Gastroesophageal sphincter (tissue), 3 donors: ENCODE data around the gene TTC23.

ENCODE experiments used
- EP300 ChIP-seq: sonication (generic); formaldehyde crosslinking; IDR thresholded peaks from one replicate; pipeline ENCODE4 v1.6.1; 2017; ENCODE audit warnings: antibody characterized with exemption, mild to moderate bottlenecking
- POLR2A ChIP-seq, 2 donors: fragments of 450-650 bp; IDR thresholded peaks; one replicate each; pipeline ENCODE4 v1.6.1; 2017; ENCODE audit warnings: antibody characterized with exemption in 2 of 2, mild to moderate bottlenecking in 2 of 2, moderate library complexity in 1 of 2
- POLR2AphosphoS5 ChIP-seq: sonication (generic); formaldehyde crosslinking; IDR thresholded peaks from one replicate; pipeline ENCODE4 v1.6.1; 2017; ENCODE audit warnings: antibody characterized with exemption
- TF ChIP-seq, protein P1 (sequence below), 4 experiments: fragments of 200-600 bp in 2 of 4; fragments of 450-650 bp in 2 of 4; sonication (generic) in 1 of 4; IDR thresholded peaks; one replicate each; pipeline ENCODE4 v1.5.1; 2017 to 2019; ENCODE audit warnings: antibody characterized with exemption in 4 of 4, mild to moderate bottlenecking in 2 of 4, moderate library complexity in 2 of 4

DNA sequence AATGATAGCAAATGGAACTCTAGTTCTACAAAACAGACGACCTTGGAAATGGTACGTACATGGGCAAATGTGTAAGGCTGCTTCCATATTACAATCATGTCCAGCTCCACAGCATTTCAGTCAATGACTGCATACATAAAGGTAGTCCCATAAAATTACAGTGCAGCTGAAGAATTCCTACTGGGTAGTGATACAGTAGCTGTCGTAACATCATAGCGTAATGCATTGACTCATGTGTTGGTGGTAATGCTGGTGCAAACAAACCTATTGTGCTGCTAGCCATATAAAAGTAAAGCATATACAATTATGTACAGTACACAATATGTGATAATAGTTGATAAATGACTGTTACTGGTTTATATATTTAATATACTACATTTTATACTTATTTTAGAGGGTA, 18.5 kb downstream of the TTC23 start:
- TF ChIP-seq POLR2A (IDR thresholded peaks at IDR 0.05): no peak
- TF ChIP-seq, protein P1, sequence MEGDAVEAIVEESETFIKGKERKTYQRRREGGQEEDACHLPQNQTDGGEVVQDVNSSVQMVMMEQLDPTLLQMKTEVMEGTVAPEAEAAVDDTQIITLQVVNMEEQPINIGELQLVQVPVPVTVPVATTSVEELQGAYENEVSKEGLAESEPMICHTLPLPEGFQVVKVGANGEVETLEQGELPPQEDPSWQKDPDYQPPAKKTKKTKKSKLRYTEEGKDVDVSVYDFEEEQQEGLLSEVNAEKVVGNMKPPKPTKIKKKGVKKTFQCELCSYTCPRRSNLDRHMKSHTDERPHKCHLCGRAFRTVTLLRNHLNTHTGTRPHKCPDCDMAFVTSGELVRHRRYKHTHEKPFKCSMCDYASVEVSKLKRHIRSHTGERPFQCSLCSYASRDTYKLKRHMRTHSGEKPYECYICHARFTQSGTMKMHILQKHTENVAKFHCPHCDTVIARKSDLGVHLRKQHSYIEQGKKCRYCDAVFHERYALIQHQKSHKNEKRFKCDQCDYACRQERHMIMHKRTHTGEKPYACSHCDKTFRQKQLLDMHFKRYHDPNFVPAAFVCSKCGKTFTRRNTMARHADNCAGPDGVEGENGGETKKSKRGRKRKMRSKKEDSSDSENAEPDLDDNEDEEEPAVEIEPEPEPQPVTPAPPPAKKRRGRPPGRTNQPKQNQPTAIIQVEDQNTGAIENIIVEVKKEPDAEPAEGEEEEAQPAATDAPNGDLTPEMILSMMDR (IDR thresholded peaks at IDR 0.05): no peak
- TF ChIP-seq EP300: no peak
- no peak for TF ChIP-seq POLR2AphosphoS5
